Right lobe of liver (tissue), 6 donors: Measurements from ENCODE around the gene ZBTB9. TPM values are rescaled to one million over a fixed set of nuclear protein-coding genes. Genes with fewer than 3 reads are reported as not detected.

Experiments used
- ATAC-seq, 4 donors: fragments of 200-7000 bp; cut with Tn5 transposase; one replicate each; pipeline ENCODE4 v1.9.1; 2020; ENCODE audit warnings: mild to moderate bottlenecking in 4 of 4, moderate library complexity in 4 of 4
- DNase-seq, 3 donors: peaks; one replicate each; pipeline ENCODE4 v3.0.0-alpha.2; 2020
- H3K27ac ChIP-seq, 3 donors: fragments of 200-600 bp; one replicate each; pipeline ENCODE4 v1.8.0; 2022
- H3K27me3 ChIP-seq, 2 donors: fragments of 200-600 bp; one replicate each; pipeline ENCODE4 v1.8.0; 2022
- H3K36me3 ChIP-seq, 4 donors: fragments of 200-600 bp; sonication (generic) in 1 of 4; one replicate each; pipeline versions ENCODE4 v1.5.1 to v1.8.0; 2017 to 2022; ENCODE audit warnings: control low read depth in 1 of 4
- H3K4me1 ChIP-seq, 4 donors: fragments of 200-600 bp; sonication (generic) in 1 of 4; one replicate each; pipeline versions ENCODE4 v1.5.1 to v1.8.0; 2017 to 2022; ENCODE audit warnings: control low read depth in 1 of 4
- H3K4me3 ChIP-seq, 3 donors: fragments of 200-600 bp; one replicate each; pipeline ENCODE4 v1.8.0; 2022
- H3K9me3 ChIP-seq, 4 donors: fragments of 200-600 bp; sonication (generic) in 1 of 4; one replicate each; pipeline versions ENCODE4 v1.5.1 to v1.8.0; 2017 to 2022; ENCODE audit warnings: control low read depth in 1 of 4
- CTCF ChIP-seq, 4 donors: fragments of 200-600 bp in 3 of 4; fragments of 450-650 bp in 1 of 4; IDR thresholded peaks; one replicate each; pipeline versions ENCODE4 v1.5.1 to v1.8.0; 2016 to 2022; ENCODE audit warnings: antibody characterized with exemption in 4 of 4, mild to moderate bottlenecking in 2 of 4
- POLR2A ChIP-seq: fragments of 450-650 bp; IDR thresholded peaks from one replicate; pipeline ENCODE4 v1.6.1; 2017; ENCODE audit warnings: antibody characterized with exemption, mild to moderate bottlenecking
- WGBS: methylation state at CpG from one replicate; pipeline ENCODE4 v1.1.6; 2018; ENCODE audit warnings: low coverage, low lambda C conversion rate; ENCODE audit not compliant: insufficient coverage; ENCODE audit errors: missing lambda C conversion rate; 5-methylcytosine and 5-hydroxymethylcytosine counted together
- intact Hi-C, 2 donors: fragments of 100-400 bp; cut with DNase I; formaldehyde crosslinking; loops; one replicate each; pipeline versions ENCODE4 v1.11.2 to v1.14.1; 2022
- total RNA-seq, 6 experiments: library from RNA; depleted of rRNA in 2 of 6; stranded (reverse); fragments of >200 nt in 2 of 6; fragmentation: NEBNext Ultra II Directional in 3 of 6; extraction: Animal tissue kit (Norgen Biotek cat#: 25700) in 3 of 6; gene quantifications; one replicate each; pipeline versions ENCODE4 v1.1.0 to v1.2.4, GENCODE V29; 2016 to 2023
- donor health status: DM: no; HTN: yes; CAD: no.
- donor health status: DM: no; HTN: no; CAD: no.
- donor health status: DM: no; HTN: no; CAD: no.
- donor health status: DM: no; HTN: yes; CAD: no.
- donor health status: DM: no; HTN: yes; CAD: no.

ZBTB9 gene
- total RNA-seq, 6 experiments from 2014 or later: 2.5 to 3.8 (median 2.9) TPM

GRCh38 chr6:33419580-33420490 lies 34.5 kb upstream of the ZBTB9 start, which contains the start of gene SYNGAP1:
Gene SYNGAP1, plus strand, starts transcription at chr6:33420065. Its CDS starts 200 bp downstream, at chr6:33420265.
- no peaks in the 10 kb centered on the region for H3K27me3 ChIP-seq
- intact Hi-C loops: no loop called here
- ATAC-seq (no peak), DNase-seq (no peak)
- H3K36me3 ChIP-seq: peaks cover 0 to 5% (median under 1%) of the 10 kb centered on the region in 4 donors
- H3K27ac ChIP-seq: peak within 1 kb of the TSS; percentile 83 to 90 (median 87)
- peaks cover 0 to 13% (median 3%) of the 10 kb centered on the region in 4 donors for H3K4me1 ChIP-seq
- TF ChIP-seq POLR2A (no peak), CTCF (IDR thresholded peaks at IDR 0.05) (no peak)
- 14% methylated on average over 21 of the region's 22 CpGs for WGBS
- H3K9me3 ChIP-seq: no peaks in the 10 kb centered on the region
- H3K4me3 ChIP-seq: no peak within 1 kb of the TSS

- no peak for TF ChIP-seq POLR2A
- no peak for TF ChIP-seq CTCF (IDR thresholded peaks at IDR 0.05)
- peaks cover 0 to 13% (median 3%) of the 10 kb centered on the region in 4 donors for H3K4me1 ChIP-seq
- H3K27me3 ChIP-seq: no peaks in the 10 kb centered on the region
- peaks cover 0 to 3% (median under 1%) of the 10 kb centered on the region in 4 donors for H3K36me3 ChIP-seq
- H3K4me3 ChIP-seq: no peak overlapping the region
- H3K9me3 ChIP-seq: no peaks in the 10 kb centered on the region
- H3K27ac ChIP-seq: no peak overlapping the region
- WGBS: 52% methylated on average over 5 of the region's 6 CpGs
- intact Hi-C loops: no loop called here
- DNase-seq (no peak), ATAC-seq (no peak)
Measured at GRCh38 chr6:33420491-33421343, 33.7 kb upstream of the ZBTB9 start.

- TF ChIP-seq POLR2A (no peak), CTCF (IDR thresholded peaks at IDR 0.05) (no peak)
- peaks cover 0 to 13% (median 0%) of the 10 kb centered on the region in 4 donors for H3K4me1 ChIP-seq
- no peak for ATAC-seq
Measured at GRCh38 chr6:33421344-33421643, 33.1 kb upstream of the ZBTB9 start.

GRCh38 chr6:33423777-33424176 lies 30.6 kb upstream of the ZBTB9 start:
- Histone ChIP-seq H3K27me3 (no peaks in the 10 kb centered on the region), H3K27ac (no peak overlapping the region), H3K36me3 (no peaks in the 10 kb centered on the region), H3K4me1 (peaks cover 0 to 6% (median 0%) of the 10 kb centered on the region in 4 donors), H3K4me3 (no peak overlapping the region), H3K9me3 (no peaks in the 10 kb centered on the region)
- ATAC-seq (no peak), DNase-seq (no peak)
- intact Hi-C loops: no loop called here
- TF ChIP-seq CTCF (IDR thresholded peaks at IDR 0.05) (no peak), POLR2A (no peak)
- WGBS: 90% methylated on average over 1 of the region's 2 CpGs

More at GRCh38 chr6:33421344-33421643, 33.1 kb upstream of the ZBTB9 start:
- Histone ChIP-seq H3K9me3 (no peaks in the 10 kb centered on the region), H3K27me3 (no peaks in the 10 kb centered on the region), H3K36me3 (no peaks in the 10 kb centered on the region), H3K27ac (no peak overlapping the region), H3K4me3 (no peak overlapping the region)
- WGBS: 85% methylated on average over 2 of the region's 2 CpGs
- DNase-seq: no peak
- intact Hi-C loops: no loop called here
